Hepatocyte (in vitro differentiated cells): ENCODE measurements around the gene CLCN1.

Source experiments
- CTCF ChIP-seq: fragments of 200-600 bp; sonication (generic); IDR thresholded peaks from 2 replicates; pipeline ENCODE4 v1.5.1; 2016; ENCODE audit warnings: antibody characterized with exemption, mild to moderate bottlenecking; ENCODE audit not compliant: poor library complexity
- EZH2 ChIP-seq: fragments of 200-600 bp; sonication (generic); IDR thresholded peaks from 2 replicates; pipeline ENCODE4 v1.6.1; 2016; ENCODE audit warnings: antibody characterized with exemption, mild to moderate bottlenecking, borderline replicate concordance

DNA sequence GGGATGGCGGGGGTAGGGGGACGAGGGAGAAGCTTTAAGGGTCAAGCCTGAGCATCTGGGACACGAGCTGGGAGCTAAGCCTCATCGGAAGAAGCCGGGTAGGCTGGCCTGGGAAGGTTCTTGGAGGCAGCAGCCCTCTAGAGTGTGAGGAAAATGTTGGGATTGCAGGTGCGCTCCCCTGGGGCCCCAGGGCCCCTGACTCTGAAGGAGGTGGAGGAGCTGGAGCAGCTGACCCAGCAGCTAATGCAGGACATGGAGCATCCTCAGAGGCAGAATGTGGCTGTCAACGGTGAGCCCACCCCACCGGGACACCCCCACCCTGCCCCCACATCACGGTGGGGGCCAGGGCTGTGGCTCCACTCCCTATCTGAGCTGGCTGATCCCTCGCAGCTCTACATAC, 72.1 kb downstream of the CLCN1 start:
- TF ChIP-seq CTCF (no peak), EZH2 (no peak)
